ENCODE data around the gene PKP4. TPM values are rescaled to one million over a fixed set of nuclear protein-coding genes. Genes with fewer than 3 reads are reported as not detected.

PKP4 gene
- total and polyA plus RNA-seq, 2 experiments from 2014 or later = 35.7 to 92.3 TPM

DNA sequence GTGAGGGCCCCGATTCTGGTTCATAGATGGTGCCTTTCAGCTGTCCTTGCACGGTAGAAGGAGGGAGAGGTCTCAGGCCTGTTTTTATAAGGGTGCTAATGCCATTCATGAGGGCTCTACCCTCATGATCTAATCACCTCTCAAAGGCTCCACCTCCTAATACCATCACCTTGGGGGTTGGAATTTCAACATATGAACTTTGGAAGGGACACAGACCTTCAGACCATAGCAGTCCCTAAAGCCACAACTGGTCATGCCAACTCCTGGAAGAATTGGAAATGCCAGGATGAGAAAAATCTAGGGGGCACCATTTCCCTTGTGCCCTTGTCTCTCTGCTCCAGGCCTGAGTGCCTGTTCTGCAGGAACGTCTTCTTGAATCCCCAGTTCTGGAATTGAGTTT, 213.5 kb downstream of the PKP4 start (continued):
- TF ChIP-seq, protein P1, sequence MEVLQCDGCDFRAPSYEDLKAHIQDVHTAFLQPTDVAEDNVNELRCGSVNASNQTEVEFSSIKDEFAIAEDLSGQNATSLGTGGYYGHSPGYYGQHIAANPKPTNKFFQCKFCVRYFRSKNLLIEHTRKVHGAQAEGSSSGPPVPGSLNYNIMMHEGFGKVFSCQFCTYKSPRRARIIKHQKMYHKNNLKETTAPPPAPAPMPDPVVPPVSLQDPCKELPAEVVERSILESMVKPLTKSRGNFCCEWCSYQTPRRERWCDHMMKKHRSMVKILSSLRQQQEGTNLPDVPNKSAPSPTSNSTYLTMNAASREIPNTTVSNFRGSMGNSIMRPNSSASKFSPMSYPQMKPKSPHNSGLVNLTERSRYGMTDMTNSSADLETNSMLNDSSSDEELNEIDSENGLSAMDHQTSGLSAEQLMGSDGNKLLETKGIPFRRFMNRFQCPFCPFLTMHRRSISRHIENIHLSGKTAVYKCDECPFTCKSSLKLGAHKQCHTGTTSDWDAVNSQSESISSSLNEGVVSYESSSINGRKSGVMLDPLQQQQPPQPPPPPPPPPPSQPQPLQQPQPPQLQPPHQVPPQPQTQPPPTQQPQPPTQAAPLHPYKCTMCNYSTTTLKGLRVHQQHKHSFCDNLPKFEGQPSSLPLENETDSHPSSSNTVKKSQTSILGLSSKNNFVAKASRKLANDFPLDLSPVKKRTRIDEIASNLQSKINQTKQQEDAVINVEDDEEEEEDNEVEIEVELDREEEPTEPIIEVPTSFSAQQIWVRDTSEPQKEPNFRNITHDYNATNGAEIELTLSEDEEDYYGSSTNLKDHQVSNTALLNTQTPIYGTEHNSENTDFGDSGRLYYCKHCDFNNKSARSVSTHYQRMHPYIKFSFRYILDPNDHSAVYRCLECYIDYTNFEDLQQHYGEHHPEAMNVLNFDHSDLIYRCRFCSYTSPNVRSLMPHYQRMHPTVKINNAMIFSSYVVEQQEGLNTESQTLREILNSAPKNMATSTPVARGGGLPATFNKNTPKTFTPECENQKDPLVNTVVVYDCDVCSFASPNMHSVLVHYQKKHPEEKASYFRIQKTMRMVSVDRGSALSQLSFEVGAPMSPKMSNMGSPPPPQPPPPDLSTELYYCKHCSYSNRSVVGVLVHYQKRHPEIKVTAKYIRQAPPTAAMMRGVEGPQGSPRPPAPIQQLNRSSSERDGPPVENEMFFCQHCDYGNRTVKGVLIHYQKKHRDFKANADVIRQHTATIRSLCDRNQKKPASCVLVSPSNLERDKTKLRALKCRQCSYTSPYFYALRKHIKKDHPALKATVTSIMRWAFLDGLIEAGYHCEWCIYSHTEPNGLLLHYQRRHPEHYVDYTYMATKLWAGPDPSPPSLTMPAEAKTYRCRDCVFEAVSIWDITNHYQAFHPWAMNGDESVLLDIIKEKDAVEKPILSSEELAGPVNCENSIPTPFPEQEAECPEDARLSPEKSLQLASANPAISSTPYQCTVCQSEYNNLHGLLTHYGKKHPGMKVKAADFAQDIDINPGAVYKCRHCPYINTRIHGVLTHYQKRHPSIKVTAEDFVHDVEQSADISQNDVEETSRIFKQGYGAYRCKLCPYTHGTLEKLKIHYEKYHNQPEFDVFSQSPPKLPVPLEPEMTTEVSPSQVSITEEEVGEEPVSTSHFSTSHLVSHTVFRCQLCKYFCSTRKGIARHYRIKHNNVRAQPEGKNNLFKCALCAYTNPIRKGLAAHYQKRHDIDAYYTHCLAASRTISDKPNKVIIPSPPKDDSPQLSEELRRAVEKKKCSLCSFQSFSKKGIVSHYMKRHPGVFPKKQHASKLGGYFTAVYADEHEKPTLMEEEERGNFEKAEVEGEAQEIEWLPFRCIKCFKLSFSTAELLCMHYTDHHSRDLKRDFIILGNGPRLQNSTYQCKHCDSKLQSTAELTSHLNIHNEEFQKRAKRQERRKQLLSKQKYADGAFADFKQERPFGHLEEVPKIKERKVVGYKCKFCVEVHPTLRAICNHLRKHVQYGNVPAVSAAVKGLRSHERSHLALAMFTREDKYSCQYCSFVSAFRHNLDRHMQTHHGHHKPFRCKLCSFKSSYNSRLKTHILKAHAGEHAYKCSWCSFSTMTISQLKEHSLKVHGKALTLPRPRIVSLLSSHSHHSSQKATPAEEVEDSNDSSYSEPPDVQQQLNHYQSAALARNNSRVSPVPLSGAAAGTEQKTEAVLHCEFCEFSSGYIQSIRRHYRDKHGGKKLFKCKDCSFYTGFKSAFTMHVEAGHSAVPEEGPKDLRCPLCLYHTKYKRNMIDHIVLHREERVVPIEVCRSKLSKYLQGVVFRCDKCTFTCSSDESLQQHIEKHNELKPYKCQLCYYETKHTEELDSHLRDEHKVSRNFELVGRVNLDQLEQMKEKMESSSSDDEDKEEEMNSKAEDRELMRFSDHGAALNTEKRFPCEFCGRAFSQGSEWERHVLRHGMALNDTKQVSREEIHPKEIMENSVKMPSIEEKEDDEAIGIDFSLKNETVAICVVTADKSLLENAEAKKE (CRISPR knock-in tag; IDR thresholded peaks at IDR 0.05) = no peak
- no peak for TF ChIP-seq ZNF114 (CRISPR knock-in tag; IDR thresholded peaks at IDR 0.05)
- TF ChIP-seq, protein P2, sequence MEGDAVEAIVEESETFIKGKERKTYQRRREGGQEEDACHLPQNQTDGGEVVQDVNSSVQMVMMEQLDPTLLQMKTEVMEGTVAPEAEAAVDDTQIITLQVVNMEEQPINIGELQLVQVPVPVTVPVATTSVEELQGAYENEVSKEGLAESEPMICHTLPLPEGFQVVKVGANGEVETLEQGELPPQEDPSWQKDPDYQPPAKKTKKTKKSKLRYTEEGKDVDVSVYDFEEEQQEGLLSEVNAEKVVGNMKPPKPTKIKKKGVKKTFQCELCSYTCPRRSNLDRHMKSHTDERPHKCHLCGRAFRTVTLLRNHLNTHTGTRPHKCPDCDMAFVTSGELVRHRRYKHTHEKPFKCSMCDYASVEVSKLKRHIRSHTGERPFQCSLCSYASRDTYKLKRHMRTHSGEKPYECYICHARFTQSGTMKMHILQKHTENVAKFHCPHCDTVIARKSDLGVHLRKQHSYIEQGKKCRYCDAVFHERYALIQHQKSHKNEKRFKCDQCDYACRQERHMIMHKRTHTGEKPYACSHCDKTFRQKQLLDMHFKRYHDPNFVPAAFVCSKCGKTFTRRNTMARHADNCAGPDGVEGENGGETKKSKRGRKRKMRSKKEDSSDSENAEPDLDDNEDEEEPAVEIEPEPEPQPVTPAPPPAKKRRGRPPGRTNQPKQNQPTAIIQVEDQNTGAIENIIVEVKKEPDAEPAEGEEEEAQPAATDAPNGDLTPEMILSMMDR (conservative IDR thresholded peaks at IDR 0.05; ENCODE audit: low read depth in 2 of 2) = no peak
- TF ChIP-seq, protein P3, sequence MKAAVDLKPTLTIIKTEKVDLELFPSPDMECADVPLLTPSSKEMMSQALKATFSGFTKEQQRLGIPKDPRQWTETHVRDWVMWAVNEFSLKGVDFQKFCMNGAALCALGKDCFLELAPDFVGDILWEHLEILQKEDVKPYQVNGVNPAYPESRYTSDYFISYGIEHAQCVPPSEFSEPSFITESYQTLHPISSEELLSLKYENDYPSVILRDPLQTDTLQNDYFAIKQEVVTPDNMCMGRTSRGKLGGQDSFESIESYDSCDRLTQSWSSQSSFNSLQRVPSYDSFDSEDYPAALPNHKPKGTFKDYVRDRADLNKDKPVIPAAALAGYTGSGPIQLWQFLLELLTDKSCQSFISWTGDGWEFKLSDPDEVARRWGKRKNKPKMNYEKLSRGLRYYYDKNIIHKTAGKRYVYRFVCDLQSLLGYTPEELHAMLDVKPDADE (IDR thresholded peaks at IDR 0.05) = no peak
- TF ChIP-seq ZNF331 (CRISPR knock-in tag; IDR thresholded peaks at IDR 0.05; ENCODE audit: low read depth) = no peak
- no peak for TF ChIP-seq EZH2 (IDR thresholded peaks at IDR 0.05; ENCODE audit: low read depth, unreplicated experiment)
